Neural crest cell (in vitro differentiated cells): ENCODE results near the gene ANKRD63. TPM values are rescaled to one million over a fixed set of nuclear protein-coding genes. Genes with fewer than 3 reads are reported as not detected.

Experiments
- DNase-seq: peaks from one replicate; pipeline ENCODE4 v3.0.0; 2021; ENCODE audit warnings: low read depth, mixed read lengths, low spot score
- H3K27ac Mint-ChIP-seq: one replicate; pipeline ENCODE4 v1.8.0; 2021; ENCODE audit warnings: mild to moderate bottlenecking, mixed read lengths; ENCODE audit not compliant: unreplicated experiment
- H3K27me3 Mint-ChIP-seq: 2 replicates; pipeline ENCODE4 v1.8.0; 2021; ENCODE audit warnings: low read depth, mild to moderate bottlenecking, mixed read lengths
- H3K36me3 Mint-ChIP-seq: 2 replicates; pipeline ENCODE4 v1.8.0; 2021; ENCODE audit warnings: low read depth, mild to moderate bottlenecking, mixed read lengths
- H3K4me1 Mint-ChIP-seq: 2 replicates; pipeline ENCODE4 v1.8.0; 2021; ENCODE audit warnings: mixed read lengths
- H3K4me3 Mint-ChIP-seq: one replicate; pipeline ENCODE4 v1.8.0; 2021; ENCODE audit warnings: mild to moderate bottlenecking, mixed read lengths
- H3K9me3 Mint-ChIP-seq: 2 replicates; pipeline ENCODE4 v1.8.0; 2021; ENCODE audit warnings: mixed read lengths
- total RNA-seq: library from RNA; stranded (reverse); gene quantifications from 2 replicates; pipeline ENCODE4 v1.2.1, GENCODE V29; 2021
- TF ChIP-seq, protein P1 (sequence below): fragments of 200-600 bp; sonication (generic); conservative IDR thresholded peaks from 2 replicates; pipeline ENCODE4 v1.5.0; 2021; ENCODE audit warnings: antibody characterized with exemption, mild to moderate bottlenecking

Gene ANKRD63
- total RNA-seq, 1 donor from 2014 or later = not detected

DNA sequence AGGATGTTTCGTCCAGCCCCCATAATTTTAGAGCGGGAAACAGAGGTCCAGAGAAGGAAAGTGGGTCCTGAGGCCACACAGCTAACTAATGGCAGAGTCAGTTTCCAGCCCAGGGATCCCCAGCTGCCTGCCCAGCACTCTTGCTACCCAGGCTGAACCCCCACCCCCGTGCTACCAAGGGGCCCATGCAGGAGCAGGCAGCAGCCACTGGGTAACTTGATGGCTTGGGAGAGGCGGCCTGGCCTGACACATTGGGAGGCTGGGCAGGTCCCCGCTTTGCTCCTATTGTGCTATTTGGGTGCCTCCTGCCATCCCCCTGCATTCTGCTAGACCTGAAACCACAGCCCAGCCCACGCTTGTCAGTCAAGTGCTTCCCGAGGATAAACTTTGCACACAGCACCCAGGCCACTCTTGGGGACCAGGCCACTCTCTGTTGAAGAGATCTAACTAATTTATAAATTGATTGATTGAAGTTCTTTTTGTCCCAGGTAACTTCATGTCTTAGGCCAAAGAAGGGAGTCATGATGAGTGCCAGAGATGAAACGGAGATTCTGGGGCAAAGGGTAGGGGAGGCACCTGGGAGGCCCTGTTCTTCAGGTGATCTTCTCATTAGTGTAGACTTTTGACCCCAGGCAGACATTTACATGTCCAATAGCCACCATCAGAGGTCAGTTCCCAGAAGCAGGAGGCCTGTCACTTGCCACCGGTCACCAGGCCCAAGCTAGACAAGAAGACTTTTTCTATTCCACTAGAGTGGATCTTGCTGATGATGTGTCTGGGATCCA, 37.0 kb downstream of the ANKRD63 start:
- peaks cover 18% of the 10 kb centered on the region for H3K27me3 Mint-ChIP-seq
- no peaks in the 10 kb centered on the region for H3K4me1 Mint-ChIP-seq
- TF ChIP-seq, protein P1, sequence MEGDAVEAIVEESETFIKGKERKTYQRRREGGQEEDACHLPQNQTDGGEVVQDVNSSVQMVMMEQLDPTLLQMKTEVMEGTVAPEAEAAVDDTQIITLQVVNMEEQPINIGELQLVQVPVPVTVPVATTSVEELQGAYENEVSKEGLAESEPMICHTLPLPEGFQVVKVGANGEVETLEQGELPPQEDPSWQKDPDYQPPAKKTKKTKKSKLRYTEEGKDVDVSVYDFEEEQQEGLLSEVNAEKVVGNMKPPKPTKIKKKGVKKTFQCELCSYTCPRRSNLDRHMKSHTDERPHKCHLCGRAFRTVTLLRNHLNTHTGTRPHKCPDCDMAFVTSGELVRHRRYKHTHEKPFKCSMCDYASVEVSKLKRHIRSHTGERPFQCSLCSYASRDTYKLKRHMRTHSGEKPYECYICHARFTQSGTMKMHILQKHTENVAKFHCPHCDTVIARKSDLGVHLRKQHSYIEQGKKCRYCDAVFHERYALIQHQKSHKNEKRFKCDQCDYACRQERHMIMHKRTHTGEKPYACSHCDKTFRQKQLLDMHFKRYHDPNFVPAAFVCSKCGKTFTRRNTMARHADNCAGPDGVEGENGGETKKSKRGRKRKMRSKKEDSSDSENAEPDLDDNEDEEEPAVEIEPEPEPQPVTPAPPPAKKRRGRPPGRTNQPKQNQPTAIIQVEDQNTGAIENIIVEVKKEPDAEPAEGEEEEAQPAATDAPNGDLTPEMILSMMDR = no peak
- H3K9me3 Mint-ChIP-seq = no peaks in the 10 kb centered on the region
- DNase-seq = no peak
- no peak overlapping the region for H3K27ac Mint-ChIP-seq
- H3K36me3 Mint-ChIP-seq = no peaks in the 10 kb centered on the region
- no peak overlapping the region for H3K4me3 Mint-ChIP-seq

DNA sequence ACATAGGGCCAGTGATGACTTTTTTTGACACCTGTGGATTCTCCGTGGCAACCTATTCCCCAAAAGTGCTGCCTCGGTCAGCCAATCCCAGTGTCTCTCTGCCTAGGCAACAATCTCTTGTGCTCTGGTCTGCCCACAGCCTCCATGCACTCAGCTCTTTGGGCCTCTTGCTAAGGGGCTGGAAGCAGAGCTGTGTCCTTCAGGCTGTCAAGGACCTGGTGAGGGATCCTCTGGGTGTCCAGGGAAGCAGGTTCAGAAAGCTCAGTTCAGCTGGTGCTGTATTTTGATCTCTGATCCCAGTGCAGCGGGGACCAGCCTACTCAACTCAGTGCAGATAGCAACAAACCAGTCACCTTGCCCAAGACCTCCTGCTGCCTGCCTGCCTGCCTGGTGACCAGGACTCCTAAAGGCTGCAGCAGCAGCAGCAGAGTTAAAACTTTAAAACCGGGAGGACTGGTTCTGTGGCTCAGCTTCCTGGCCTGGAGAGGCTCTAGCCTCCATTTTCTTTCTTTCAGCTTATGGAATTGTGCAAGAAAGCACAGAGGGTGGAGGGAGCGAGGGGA, 37.8 kb downstream of the ANKRD63 start:
- Mint-ChIP-seq H3K36me3 (no peaks in the 10 kb centered on the region), H3K4me1 (no peaks in the 10 kb centered on the region), H3K27ac (no peak overlapping the region), H3K4me3 (no peak overlapping the region), H3K9me3 (no peaks in the 10 kb centered on the region), H3K27me3 (peaks cover 11% of the 10 kb centered on the region)
- TF ChIP-seq, protein P1 = no peak
- no peak for DNase-seq

DNA sequence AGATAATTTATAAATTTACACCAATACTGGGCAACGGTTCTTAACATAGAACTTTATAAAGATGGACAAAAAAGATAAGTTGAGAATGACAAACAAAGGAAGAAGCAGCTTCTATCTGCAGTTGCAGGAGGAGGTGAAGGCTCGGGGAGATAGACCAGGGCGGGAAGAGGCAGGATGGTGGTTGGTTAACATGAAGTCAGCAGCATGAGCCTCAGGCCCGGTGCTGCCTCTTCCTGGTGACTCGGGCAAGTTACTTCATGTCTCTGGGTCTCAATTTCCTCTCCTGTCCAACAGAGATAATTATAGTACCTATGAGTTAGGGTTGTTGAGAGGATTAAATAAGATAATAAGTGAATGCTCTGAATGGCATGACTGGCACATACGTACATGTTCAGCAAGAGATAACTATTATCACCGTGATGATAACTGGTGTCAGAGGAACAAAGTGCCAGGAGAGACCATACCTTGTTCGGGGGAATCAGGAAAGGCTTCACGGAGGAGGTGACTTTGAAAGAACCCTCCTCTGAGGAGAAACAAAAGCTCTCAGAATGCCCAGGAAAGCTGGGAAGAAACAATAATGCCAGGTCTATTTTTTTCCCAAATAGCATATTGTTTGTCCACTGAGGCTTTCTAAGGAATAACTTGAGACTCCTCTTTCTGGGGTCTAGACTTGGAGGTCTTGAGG, 39.6 kb downstream of the ANKRD63 start:
- Mint-ChIP-seq H3K4me1 (peaks cover 8% of the 10 kb centered on the region), H3K36me3 (no peaks in the 10 kb centered on the region), H3K27ac (no peak overlapping the region), H3K9me3 (no peaks in the 10 kb centered on the region), H3K27me3 (peaks cover 12% of the 10 kb centered on the region), H3K4me3 (no peak overlapping the region)
- no peak for DNase-seq
- TF ChIP-seq, protein P1 = no peak

DNA sequence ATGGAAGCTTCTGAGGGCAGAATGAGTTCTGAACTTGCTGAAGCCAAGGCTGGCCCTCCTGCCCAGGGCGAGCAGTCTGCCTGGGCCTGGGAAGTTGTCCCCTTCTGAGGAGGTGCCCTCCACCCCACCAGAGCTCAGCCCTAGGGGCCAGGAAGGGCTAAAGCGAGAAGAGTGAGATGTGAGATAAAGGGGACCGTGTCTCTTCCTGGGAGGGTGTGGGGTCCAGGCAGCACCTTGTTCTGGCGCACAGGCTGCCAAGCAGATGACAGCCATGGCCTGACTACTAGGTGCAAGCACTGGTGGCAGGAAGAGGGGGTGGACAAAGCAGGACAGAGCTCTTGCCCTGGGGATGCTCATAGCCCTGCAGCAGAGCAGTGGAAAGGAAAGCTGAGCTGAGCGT, 40.3 kb downstream of the ANKRD63 start:
- Mint-ChIP-seq H3K4me3 (no peak overlapping the region), H3K9me3 (no peaks in the 10 kb centered on the region), H3K36me3 (no peaks in the 10 kb centered on the region), H3K27me3 (peaks cover 17% of the 10 kb centered on the region), H3K4me1 (peaks cover 13% of the 10 kb centered on the region), H3K27ac (no peak overlapping the region)
- no peak for DNase-seq
- TF ChIP-seq, protein P1 = no peak

DNA sequence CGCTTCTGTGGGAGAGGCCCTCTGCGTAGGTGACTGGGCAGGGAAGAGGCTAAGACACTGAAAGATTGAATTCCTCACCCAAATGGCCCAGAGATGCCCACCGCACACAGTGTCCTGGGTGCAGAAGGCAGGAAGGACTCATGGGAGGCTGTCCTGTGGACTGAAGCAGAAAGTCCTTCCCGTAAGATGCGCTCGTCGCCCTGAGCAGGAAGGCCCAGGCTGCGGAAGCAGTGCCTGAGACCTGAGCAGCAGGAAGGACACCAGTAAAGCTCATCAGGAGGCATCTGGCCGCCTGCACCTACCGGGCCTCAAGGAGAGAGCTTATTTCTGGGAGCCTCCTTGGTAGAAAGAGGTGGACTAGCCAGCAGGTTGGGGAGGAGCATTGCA, 40.7 kb downstream of the ANKRD63 start:
- DNase-seq = no peak
- Mint-ChIP-seq H3K4me3 (no peak overlapping the region), H3K27ac (no peak overlapping the region), H3K36me3 (no peaks in the 10 kb centered on the region), H3K9me3 (no peaks in the 10 kb centered on the region), H3K4me1 (peaks cover 13% of the 10 kb centered on the region), H3K27me3 (peaks cover 17% of the 10 kb centered on the region)
- TF ChIP-seq, protein P1 = no peak
